Measurements from ENCODE around the gene CHID1.

Gene CHID1

DNA sequence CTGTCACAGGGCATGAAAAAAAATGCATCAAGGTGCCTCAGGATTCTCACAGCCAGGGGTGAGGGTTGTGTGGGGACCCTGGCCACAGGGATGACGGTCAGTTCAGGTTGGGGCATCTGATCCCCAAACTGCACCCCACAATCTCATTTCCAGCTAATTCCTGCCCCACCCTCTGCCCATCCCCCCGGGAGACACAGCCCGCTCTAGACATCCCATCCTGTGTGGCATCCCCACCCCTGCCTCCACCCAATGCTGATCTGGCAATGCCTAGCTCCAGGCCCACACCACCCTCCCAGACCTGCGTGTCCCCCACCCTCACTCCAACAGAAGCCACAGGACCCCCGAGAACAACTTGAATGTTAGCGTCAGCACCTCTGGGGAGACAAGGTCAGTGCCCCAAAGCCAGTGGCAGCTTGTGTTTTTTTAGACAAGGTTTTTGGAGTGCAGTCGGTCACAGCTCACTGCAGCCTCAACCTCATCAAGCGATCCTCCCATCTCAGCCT, 42.7 kb downstream of the CHID1 start:
- no peak for TF ChIP-seq RAD21 (IDR thresholded peaks at IDR 0.05; ENCODE audit: low read depth)
- TF ChIP-seq, protein P1, sequence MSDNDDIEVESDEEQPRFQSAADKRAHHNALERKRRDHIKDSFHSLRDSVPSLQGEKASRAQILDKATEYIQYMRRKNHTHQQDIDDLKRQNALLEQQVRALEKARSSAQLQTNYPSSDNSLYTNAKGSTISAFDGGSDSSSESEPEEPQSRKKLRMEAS (IDR thresholded peaks at IDR 0.05), result no peak
- no peak for TF ChIP-seq NFIC (IDR thresholded peaks at IDR 0.05)
- no peak for TF ChIP-seq CREB1 (IDR thresholded peaks at IDR 0.05; ENCODE audit: low read depth)

DNA sequence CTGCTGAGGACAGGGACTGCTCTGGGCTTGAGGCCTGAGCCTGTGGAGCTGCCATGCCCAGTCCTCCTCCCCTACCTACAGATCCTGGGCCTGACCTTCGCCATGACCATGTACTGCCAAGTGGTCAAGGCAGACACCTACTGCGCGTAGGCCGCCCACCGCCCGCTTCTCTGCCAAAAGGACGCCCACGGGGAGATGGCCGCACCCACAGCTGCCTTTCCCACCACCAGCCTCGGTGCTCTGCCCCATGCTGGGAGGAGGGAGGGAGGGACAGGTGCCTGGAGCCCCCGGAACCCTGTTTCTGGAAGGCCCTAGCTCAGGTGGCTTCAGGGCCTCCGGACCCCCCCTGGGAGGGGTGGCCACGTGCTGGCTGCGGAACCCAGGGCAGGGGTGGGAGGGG, 44.1 kb downstream of the CHID1 start:
- TF ChIP-seq EP300 (IDR thresholded peaks at IDR 0.05; ENCODE audit: borderline replicate concordance), result no peak
- no peak for TF ChIP-seq ZBTB7A (IDR thresholded peaks at IDR 0.05; ENCODE audit: low read depth)
- no peak for TF ChIP-seq EGR1 (IDR thresholded peaks at IDR 0.05)
- no peak for TF ChIP-seq TEAD4 (IDR thresholded peaks at IDR 0.05)
- no peak for TF ChIP-seq YY1 (IDR thresholded peaks at IDR 0.05; ENCODE audit: low read depth)

DNA sequence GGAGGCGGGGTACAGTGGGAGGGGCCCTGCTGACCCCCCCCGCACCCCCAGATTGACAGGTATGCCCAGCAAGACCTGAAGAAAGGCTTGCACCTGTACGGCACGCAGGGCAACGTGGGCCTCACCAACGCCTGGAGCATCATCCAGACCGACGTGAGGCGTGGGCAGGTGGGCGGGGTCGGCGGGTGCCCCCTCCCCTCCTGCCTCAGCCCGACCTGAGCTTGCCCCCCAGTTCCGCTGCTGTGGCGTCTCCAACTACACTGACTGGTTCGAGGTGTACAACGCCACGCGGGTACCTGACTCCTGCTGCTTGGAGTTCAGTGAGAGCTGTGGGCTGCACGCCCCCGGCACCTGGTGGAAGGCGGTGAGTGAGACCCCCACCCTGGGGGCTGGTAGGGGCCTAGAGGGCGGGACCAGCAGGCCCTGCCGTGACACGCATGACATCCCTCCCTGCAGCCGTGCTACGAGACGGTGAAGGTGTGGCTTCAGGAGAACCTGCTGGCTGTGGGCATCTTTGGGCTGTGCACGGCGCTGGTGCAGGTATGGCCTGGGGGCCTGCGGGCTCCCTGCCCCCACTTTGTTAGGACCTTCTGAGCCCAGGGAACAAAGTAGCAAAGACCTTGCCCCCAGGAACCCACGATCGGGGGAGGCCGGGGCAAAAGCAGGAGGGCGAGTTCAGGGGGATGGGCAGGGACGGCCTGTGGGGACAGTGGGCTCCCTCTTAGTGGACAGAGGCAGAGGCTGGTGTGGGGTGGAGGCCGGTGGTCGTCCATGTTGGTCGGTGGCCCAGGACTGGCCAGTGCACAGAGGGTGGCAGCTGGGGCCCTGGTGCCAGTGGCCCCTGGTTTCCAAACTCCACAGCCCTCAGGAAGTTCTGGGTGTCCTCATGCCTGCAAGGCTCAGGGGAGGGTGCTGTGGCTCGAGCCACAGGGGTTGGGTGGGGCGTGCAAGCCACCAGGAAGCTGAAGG, 44.9 kb downstream of the CHID1 start:
- TF ChIP-seq, protein P2, sequence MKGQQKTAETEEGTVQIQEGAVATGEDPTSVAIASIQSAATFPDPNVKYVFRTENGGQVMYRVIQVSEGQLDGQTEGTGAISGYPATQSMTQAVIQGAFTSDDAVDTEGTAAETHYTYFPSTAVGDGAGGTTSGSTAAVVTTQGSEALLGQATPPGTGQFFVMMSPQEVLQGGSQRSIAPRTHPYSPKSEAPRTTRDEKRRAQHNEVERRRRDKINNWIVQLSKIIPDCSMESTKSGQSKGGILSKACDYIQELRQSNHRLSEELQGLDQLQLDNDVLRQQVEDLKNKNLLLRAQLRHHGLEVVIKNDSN (IDR thresholded peaks at IDR 0.05), result no peak
- TF ChIP-seq NFIC (IDR thresholded peaks at IDR 0.05), result no peak

DNA sequence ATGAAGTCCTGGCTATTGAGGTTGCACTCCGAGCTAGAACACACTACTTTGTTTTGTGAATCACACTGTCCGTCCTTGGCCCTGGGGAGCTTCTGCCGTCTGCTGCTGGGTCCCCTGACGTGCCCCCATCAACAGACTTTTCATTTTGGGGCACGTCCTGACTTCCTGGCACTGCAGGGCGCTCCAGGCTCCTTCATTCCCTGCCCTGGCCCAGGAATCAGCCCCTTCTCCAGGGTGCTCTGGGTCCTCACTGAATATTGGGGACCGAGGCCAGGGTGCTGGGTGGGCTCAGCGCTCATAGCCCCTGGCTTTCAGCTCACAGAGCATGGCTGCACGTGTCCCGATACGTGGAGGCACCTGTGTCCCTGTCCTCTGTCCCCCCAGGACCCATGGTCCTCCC, 45.7 kb downstream of the CHID1 start:
- TF ChIP-seq CEBPB (IDR thresholded peaks at IDR 0.05) (no peak), FOXM1 (IDR thresholded peaks at IDR 0.05; ENCODE audit: borderline replicate concordance, low read depth) (no peak), EP300 (IDR thresholded peaks at IDR 0.05; ENCODE audit: borderline replicate concordance) (no peak), ZBTB7A (IDR thresholded peaks at IDR 0.05; ENCODE audit: low read depth) (no peak), CREB1 (IDR thresholded peaks at IDR 0.05; ENCODE audit: low read depth) (no peak), TEAD4 (IDR thresholded peaks at IDR 0.05) (no peak), RAD21 (IDR thresholded peaks at IDR 0.05; ENCODE audit: low read depth) (no peak), TCF12 (IDR thresholded peaks at IDR 0.05; ENCODE audit: low read depth) (no peak), TAF1 (IDR thresholded peaks at IDR 0.05; ENCODE audit: low read depth) (no peak), YY1 (IDR thresholded peaks at IDR 0.05; ENCODE audit: low read depth) (no peak)
- TF ChIP-seq, protein P2 (IDR thresholded peaks at IDR 0.05), result no peak
- TF ChIP-seq, protein P3, sequence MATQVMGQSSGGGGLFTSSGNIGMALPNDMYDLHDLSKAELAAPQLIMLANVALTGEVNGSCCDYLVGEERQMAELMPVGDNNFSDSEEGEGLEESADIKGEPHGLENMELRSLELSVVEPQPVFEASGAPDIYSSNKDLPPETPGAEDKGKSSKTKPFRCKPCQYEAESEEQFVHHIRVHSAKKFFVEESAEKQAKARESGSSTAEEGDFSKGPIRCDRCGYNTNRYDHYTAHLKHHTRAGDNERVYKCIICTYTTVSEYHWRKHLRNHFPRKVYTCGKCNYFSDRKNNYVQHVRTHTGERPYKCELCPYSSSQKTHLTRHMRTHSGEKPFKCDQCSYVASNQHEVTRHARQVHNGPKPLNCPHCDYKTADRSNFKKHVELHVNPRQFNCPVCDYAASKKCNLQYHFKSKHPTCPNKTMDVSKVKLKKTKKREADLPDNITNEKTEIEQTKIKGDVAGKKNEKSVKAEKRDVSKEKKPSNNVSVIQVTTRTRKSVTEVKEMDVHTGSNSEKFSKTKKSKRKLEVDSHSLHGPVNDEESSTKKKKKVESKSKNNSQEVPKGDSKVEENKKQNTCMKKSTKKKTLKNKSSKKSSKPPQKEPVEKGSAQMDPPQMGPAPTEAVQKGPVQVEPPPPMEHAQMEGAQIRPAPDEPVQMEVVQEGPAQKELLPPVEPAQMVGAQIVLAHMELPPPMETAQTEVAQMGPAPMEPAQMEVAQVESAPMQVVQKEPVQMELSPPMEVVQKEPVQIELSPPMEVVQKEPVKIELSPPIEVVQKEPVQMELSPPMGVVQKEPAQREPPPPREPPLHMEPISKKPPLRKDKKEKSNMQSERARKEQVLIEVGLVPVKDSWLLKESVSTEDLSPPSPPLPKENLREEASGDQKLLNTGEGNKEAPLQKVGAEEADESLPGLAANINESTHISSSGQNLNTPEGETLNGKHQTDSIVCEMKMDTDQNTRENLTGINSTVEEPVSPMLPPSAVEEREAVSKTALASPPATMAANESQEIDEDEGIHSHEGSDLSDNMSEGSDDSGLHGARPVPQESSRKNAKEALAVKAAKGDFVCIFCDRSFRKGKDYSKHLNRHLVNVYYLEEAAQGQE (IDR thresholded peaks at IDR 0.05; ENCODE audit: low read depth), result no peak

DNA sequence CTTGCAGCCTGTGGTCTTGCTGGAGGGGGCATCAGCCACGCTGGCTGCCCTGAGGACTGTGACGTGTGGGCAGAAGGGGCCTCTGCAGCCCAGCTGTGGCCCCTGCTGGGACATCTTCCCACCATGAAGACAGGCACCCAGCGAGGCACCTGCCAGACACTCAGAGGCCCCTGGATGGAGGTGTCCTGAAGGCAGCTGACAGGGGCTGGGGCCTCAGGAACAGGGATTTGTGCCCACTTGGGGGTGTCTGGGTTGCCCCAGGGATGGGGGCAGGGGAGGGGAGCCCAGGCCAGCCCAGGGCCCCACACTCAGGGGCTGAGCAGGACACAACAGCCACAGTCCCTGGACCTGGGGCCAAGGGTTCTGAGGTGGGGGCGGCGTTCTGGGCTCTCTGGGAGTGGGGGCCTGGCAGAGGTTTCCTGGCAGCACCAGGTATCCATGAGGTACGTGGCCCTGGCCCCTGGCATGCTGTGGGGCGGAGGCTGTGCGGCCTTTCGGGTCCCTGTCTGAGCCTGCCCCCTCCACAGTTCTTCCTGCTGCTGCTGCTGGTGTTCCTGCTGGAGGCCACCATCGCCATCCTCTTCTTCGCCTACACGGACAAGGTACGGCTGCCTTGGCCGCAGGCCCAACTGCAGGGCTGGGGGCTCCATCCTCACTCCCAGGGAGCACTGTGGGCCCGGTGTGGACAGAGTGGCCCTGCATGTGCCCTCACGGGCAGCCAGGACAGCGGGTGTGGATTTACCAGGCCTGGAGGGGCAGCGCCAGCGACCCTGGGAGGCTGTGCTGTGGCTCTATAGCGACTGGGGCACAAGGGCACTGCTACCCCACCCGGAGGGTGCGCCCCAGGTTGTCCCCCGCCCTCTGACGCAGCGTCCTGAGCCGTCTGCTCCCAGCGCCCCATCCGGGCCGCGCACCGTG, 46.4 kb downstream of the CHID1 start:
- TF ChIP-seq, protein P3 (IDR thresholded peaks at IDR 0.05; ENCODE audit: low read depth), result no peak
- TF ChIP-seq RAD21 (IDR thresholded peaks at IDR 0.05; ENCODE audit: low read depth) (no peak), EGR1 (IDR thresholded peaks at IDR 0.05) (no peak), FOXM1 (IDR thresholded peaks at IDR 0.05; ENCODE audit: borderline replicate concordance, low read depth) (no peak), ZBTB7A (IDR thresholded peaks at IDR 0.05; ENCODE audit: low read depth) (no peak), TAF1 (IDR thresholded peaks at IDR 0.05; ENCODE audit: low read depth) (no peak), EP300 (IDR thresholded peaks at IDR 0.05; ENCODE audit: borderline replicate concordance) (no peak), CREB1 (IDR thresholded peaks at IDR 0.05; ENCODE audit: low read depth) (no peak), NFIC (IDR thresholded peaks at IDR 0.05) (no peak), CEBPB (IDR thresholded peaks at IDR 0.05) (no peak), TEAD4 (IDR thresholded peaks at IDR 0.05) (no peak), TCF12 (IDR thresholded peaks at IDR 0.05; ENCODE audit: low read depth) (no peak), YY1 (IDR thresholded peaks at IDR 0.05; ENCODE audit: low read depth) (no peak)
- TF ChIP-seq, protein P2 (IDR thresholded peaks at IDR 0.05), result no peak
- TF ChIP-seq, protein P1 (IDR thresholded peaks at IDR 0.05), result no peak
